B cell (primary cell): ENCODE data around the gene ADAMTS10. TPM values are rescaled to one million over a fixed set of nuclear protein-coding genes. Genes with fewer than 3 reads are reported as not detected.
"Not testable (repeated sequence)": the region's sequence is repeated elsewhere in the genome, so short reads cannot be mapped to it uniquely, and the experiment has no call there.

Experiments used
- ATAC-seq: fragments of 200-7000 bp; cut with Tn5 transposase; one replicate; pipeline ENCODE4 v1.10.0; 2021; ENCODE audit warnings: low read depth, mild to moderate bottlenecking, moderate number of reproducible peaks, moderate library complexity
- CTCF ChIA-PET: fragments of 350-600 bp; sonication (Branson Sonifier 250); formaldehyde crosslinking; loops from one replicate; lab custom pipeline; 2021; ENCODE audit warnings: antibody characterized with exemption, inconsistent platforms; lab: Charles Lee
- POLR2A ChIA-PET: fragments of 350-600 bp; sonication (Branson Sonifier 250); formaldehyde crosslinking; loops from one replicate; lab custom pipeline; 2021; ENCODE audit warnings: antibody characterized with exemption; lab: Charles Lee
- DNase-seq: peaks from one replicate; pipeline ENCODE4 v3.0.0; 2013
- H2AFZ ChIP-seq: 2 replicates; pipeline ENCODE4 v1.6.1; 2012; ENCODE audit warnings: mild to moderate bottlenecking, low read depth, low read length; ENCODE audit not compliant: insufficient read depth, poor library complexity, severe bottlenecking
- H3K27ac ChIP-seq, 2 donors: 1 replicate in 1 of 2; 2 replicates in 1 of 2; pipeline ENCODE4 v1.5.1; 2012 to 2013; ENCODE audit warnings: low read length in 2 of 2, mild to moderate bottlenecking in 2 of 2, moderate library complexity in 1 of 2
- H3K27me3 ChIP-seq, 4 experiments: fragments of 200-600 bp in 1 of 4; sonication (generic) in 1 of 4; replicated peaks in 1 of 4; 1 replicate in 2 of 4; 2 replicates in 2 of 4; pipeline versions ENCODE4 v1.6.1 to v1.7.0; 2013 to 2016; ENCODE audit warnings: low read length in 3 of 4, mild to moderate bottlenecking in 2 of 4, mixed read lengths in 1 of 4, moderate library complexity in 1 of 4; ENCODE audit not compliant: insufficient read depth in 4 of 4, control insufficient read depth in 3 of 4; ENCODE audit errors: control extremely low read depth in 1 of 4
- H3K36me3 ChIP-seq, 2 experiments: replicated peaks in 1 of 2; 1 replicate in 1 of 2; 2 replicates in 1 of 2; pipeline versions ENCODE4 v1.6.1 to v1.7.1; 2013; ENCODE audit warnings: low read length in 1 of 2; ENCODE audit not compliant: insufficient read depth in 2 of 2, control insufficient read depth in 1 of 2; ENCODE audit errors: control extremely low read depth in 1 of 2, extremely low read depth in 1 of 2
- H3K4me1 ChIP-seq, 2 donors: fragments of 200-600 bp in 1 of 2; sonication (generic) in 1 of 2; 1 replicate in 1 of 2; 2 replicates in 1 of 2; pipeline versions ENCODE4 v1.5.1 to v1.6.1; 2013 to 2017; ENCODE audit warnings: low read length in 2 of 2; ENCODE audit not compliant: control insufficient read depth in 2 of 2, insufficient read depth in 2 of 2
- H3K4me2 ChIP-seq: replicated peaks from 2 replicates; pipeline ENCODE3; 2012; ENCODE audit warnings: mild to moderate bottlenecking, low read depth, low read length; ENCODE audit not compliant: poor library complexity, severe bottlenecking
- H3K4me3 ChIP-seq, 5 experiments: fragments of 200-600 bp in 1 of 5; sonication (generic) in 1 of 5; 1 replicate in 3 of 5; 2 replicates in 2 of 5; pipeline versions ENCODE4 v1.5.1 to v1.7.0; 2011 to 2016; ENCODE audit warnings: low read length in 4 of 5, mild to moderate bottlenecking in 4 of 5, low read depth in 2 of 5, control low read depth in 1 of 5, moderate library complexity in 1 of 5; ENCODE audit not compliant: insufficient read depth in 1 of 5; ENCODE audit errors: control extremely low read depth in 1 of 5, extremely low read depth in 1 of 5
- H3K79me2 ChIP-seq: fragments of 200-600 bp; sonication (generic); one replicate; pipeline ENCODE4 v1.6.0; 2016; ENCODE audit warnings: low read length; ENCODE audit not compliant: control insufficient read depth, insufficient read depth
- H3K9ac ChIP-seq: fragments of 200-600 bp; sonication (generic); 2 replicates; pipeline ENCODE4 v1.6.1; 2017; ENCODE audit warnings: mild to moderate bottlenecking, low read length, moderate library complexity
- H3K9me3 ChIP-seq, 3 donors: one replicate each; pipeline versions ENCODE4 v1.6.1 to v1.7.1; 2013; ENCODE audit warnings: low read length in 2 of 3; ENCODE audit not compliant: control insufficient read depth in 2 of 3, insufficient read depth in 1 of 3; ENCODE audit errors: control extremely low read depth in 1 of 3
- H4K20me1 ChIP-seq: 2 replicates; pipeline ENCODE4 v1.6.0; 2012; ENCODE audit warnings: mild to moderate bottlenecking, low read length; ENCODE audit not compliant: insufficient read depth, control insufficient read depth, poor library complexity, severe bottlenecking
- H3K27ac Mint-ChIP-seq: one replicate; pipeline ENCODE4 v1.8.0; 2021; ENCODE audit warnings: mixed read lengths
- H3K27me3 Mint-ChIP-seq: one replicate; pipeline ENCODE4 v1.8.0; 2021; ENCODE audit warnings: mixed read lengths
- H3K4me1 Mint-ChIP-seq: one replicate; pipeline ENCODE4 v1.8.0; 2021; ENCODE audit warnings: mixed read lengths
- H3K4me3 Mint-ChIP-seq: one replicate; pipeline ENCODE4 v1.8.0; 2021; ENCODE audit warnings: mixed read lengths
- H3K9me3 Mint-ChIP-seq: one replicate; pipeline ENCODE4 v1.8.0; 2022; ENCODE audit warnings: mixed read lengths; ENCODE audit not compliant: insufficient read depth
- CTCF ChIP-seq: fragments of 200-600 bp; IDR thresholded peaks from one replicate; pipeline ENCODE4 v1.8.0; 2022; ENCODE audit warnings: antibody characterized with exemption, mild to moderate bottlenecking
- EZH2 ChIP-seq: IDR thresholded peaks from 2 replicates; pipeline ENCODE4 v1.6.1; 2012; ENCODE audit warnings: borderline replicate concordance, low read depth, mild to moderate bottlenecking, moderate library complexity, low read length; ENCODE audit not compliant: insufficient read depth, poor library complexity, severe bottlenecking
- whole genome bisulfite sequencing: methylation state at CpG from one replicate; pipeline ENCODE4 v1.1.5; 2013; ENCODE audit warnings: missing lambda C conversion rate; ENCODE audit not compliant: insufficient coverage; 5-methylcytosine and 5-hydroxymethylcytosine counted together
- intact Hi-C: fragments of 100-400 bp; cut with micrococcal nuclease; formaldehyde crosslinking; loops from one replicate; pipeline ENCODE4 v1.10.0; 2022
- polyA plus RNA-seq: library from polyadenylated mRNA; depleted of rRNA; stranded (reverse); fragments of >200 nt; gene quantifications from 2 replicates; pipeline ENCODE4 v1.2.3, GENCODE V29; 2012
- total RNA-seq, 2 donors: library from RNA; stranded (reverse); fragments of 120-200 nt in 1 of 2; gene quantifications; 1 replicate in 1 of 2; 2 replicates in 1 of 2; pipeline versions ENCODE4 v1.2.3 to v1.2.4, GENCODE V29; 2013 to 2022

ADAMTS10 gene
- total and polyA plus RNA-seq, 2 donors (not counting 1 experiment from before 2014, with no cell fraction given) = 0.59 to 1.8 TPM

DNA sequence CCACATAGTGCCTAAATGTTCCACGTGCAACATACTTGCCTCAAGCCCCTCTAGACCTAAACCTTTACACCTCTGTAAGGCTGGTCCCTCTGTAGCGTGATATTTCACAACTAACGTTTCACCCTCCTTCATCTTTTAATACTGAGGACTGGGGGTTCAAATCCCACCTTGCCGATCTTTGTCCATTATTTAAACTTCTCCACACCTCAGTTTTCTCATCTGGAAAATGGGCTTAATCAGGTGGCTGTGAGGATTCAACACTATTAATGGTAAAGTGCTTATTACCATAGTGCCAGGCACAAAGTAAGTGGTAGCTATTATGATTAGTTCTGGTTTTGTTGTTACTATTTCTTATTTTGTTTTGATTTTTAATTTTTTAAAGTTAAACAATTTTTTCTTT is 7.5 kb upstream of the ADAMTS10 start:
- Histone ChIP-seq H3K4me1 (no peaks in the 10 kb centered on the region), H3K4me3 (no peak overlapping the region), H3K27ac (no peak overlapping the region), H3K4me2 (no peak overlapping the region), H3K36me3 (no peaks in the 10 kb centered on the region), H3K79me2 (no peaks in the 10 kb centered on the region), H3K9ac (no peak overlapping the region), H4K20me1 (no peaks in the 10 kb centered on the region), H3K9me3 (peaks cover 0 to 14% (median 0%) of the 10 kb centered on the region in 3 donors), H3K27me3 (peaks cover 0 to 12% (median 0%) of the 10 kb centered on the region in 4 experiments), H2AFZ (no peak overlapping the region)
- POLR2A ChIA-PET = no interaction called here
- peaks cover 2% of the 10 kb centered on the region for H3K4me1 Mint-ChIP-seq
- ATAC-seq (no peak), DNase-seq (no peak)
- H3K27ac Mint-ChIP-seq = no peak overlapping the region
- no peak overlapping the region for H3K4me3 Mint-ChIP-seq
- H3K9me3 Mint-ChIP-seq = no peaks in the 10 kb centered on the region
- no peak for TF ChIP-seq CTCF
- TF ChIP-seq EZH2 = no peak
- peaks cover 14% of the 10 kb centered on the region for H3K27me3 Mint-ChIP-seq
- intact Hi-C loops = no loop called here
- CTCF ChIA-PET = no interaction called here
- 70% methylated on average over 1 of the region's 4 CpGs for WGBS

DNA sequence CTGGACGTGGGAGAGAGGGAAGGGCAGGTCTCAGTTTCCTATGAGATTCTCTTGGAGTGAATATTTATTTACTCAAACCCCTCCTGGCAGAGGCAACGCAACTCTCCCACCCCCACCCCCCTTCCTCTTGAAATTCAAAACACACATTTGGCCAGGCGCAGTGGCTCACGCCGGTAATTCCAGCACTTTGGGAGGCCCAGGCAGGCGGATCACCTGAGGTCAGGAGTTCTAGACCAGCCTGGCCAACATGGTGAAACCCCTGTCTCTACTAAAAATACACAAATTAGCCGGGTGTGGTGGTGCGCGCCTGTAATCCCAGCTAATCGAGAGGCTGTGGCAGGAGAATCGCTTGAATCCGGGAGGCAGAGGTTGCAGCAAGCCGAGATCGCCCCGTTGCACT is 6.8 kb upstream of the ADAMTS10 start:
- H3K4me3 Mint-ChIP-seq, H3K27ac ChIP-seq, ATAC-seq, H3K4me3 ChIP-seq, POLR2A ChIA-PET, H3K36me3 ChIP-seq, H2AFZ ChIP-seq, H3K4me1 ChIP-seq, H3K4me1 Mint-ChIP-seq, H3K27ac Mint-ChIP-seq, H4K20me1 ChIP-seq, H3K4me2 ChIP-seq, H3K79me2 ChIP-seq, CTCF ChIA-PET, H3K9ac ChIP-seq, DNase-seq, H3K9me3 Mint-ChIP-seq, intact Hi-C loops: not testable (repeated sequence)
- peaks cover 0 to 12% (median 0%) of the 10 kb centered on the region in 4 experiments for H3K27me3 ChIP-seq
- peaks cover 14% of the 10 kb centered on the region for H3K27me3 Mint-ChIP-seq
- peaks cover 0 to 14% (median 0%) of the 10 kb centered on the region in 3 donors for H3K9me3 ChIP-seq
- 79% methylated on average over 8 of the region's 15 CpGs for WGBS
